HG03565 (cell line): ENCODE measurements around the gene VDAC1.
A peak's percentile ranks its signal among the peaks of the same experiment; 100 is the strongest.
"Not testable (repeated sequence)": the region's sequence is repeated elsewhere in the genome, so short reads cannot be mapped to it uniquely, and the experiment has no call there.

Experiments used
- ATAC-seq: cut with Tn5 transposase; IDR thresholded peaks from one replicate; pipeline ENCODE4 v1.9.1; 2021; ENCODE audit warnings: mild to moderate bottlenecking, moderate library complexity; ENCODE audit not compliant: unreplicated experiment

VDAC1 gene

GRCh38 chr5:133969654-133970324 lies 35.0 kb downstream of the VDAC1 start:
- no peak for ATAC-seq

GRCh38 chr5:133968204-133968980 lies 36.4 kb downstream of the VDAC1 start, which contains the start of gene C5orf15:
C5orf15 (minus strand) TSS chr5:133968625; CDS start chr5:133968584, 41 bp downstream.
- ATAC-seq = peak; percentile 94

GRCh38 chr5:133967698-133968203 lies 37.0 kb downstream of the VDAC1 start:
- no peak for ATAC-seq

GRCh38 chr5:133967124-133967523 lies 37.7 kb downstream of the VDAC1 start:
- no peak for ATAC-seq

GRCh38 chr5:133966090-133966489 lies 38.7 kb downstream of the VDAC1 start:
- no peak for ATAC-seq

- ATAC-seq = no peak
Measured at GRCh38 chr5:133963493-133964128, 41.2 kb downstream of the VDAC1 start.

- no peak for ATAC-seq
Measured at GRCh38 chr5:133962801-133963476, 41.8 kb downstream of the VDAC1 start.

- ATAC-seq = no peak
Measured at GRCh38 chr5:133962131-133962530, 42.6 kb downstream of the VDAC1 start.

GRCh38 chr5:133959643-133960042 lies 45.1 kb downstream of the VDAC1 start:
- ATAC-seq = no peak

- peak; percentile 60 for ATAC-seq
Measured at GRCh38 chr5:133957591-133957990, 47.2 kb downstream of the VDAC1 start.

- ATAC-seq = no peak
Measured at GRCh38 chr5:133957080-133957479, 47.7 kb downstream of the VDAC1 start.

- ATAC-seq = not testable (repeated sequence)
Measured at GRCh38 chr5:133956196-133956595, 48.6 kb downstream of the VDAC1 start.

- no peak for ATAC-seq
Measured at GRCh38 chr5:133953568-133954145, 51.1 kb downstream of the VDAC1 start.

GRCh38 chr5:133952729-133953567 lies 51.8 kb downstream of the VDAC1 start:
- no peak for ATAC-seq

GRCh38 chr5:133950821-133951612 lies 53.8 kb downstream of the VDAC1 start:
- no peak for ATAC-seq

GRCh38 chr5:133948721-133949120 lies 56.1 kb downstream of the VDAC1 start:
- no peak for ATAC-seq

- ATAC-seq = no peak
Measured at GRCh38 chr5:133947431-133947841, 57.3 kb downstream of the VDAC1 start.

- ATAC-seq = no peak
Measured at GRCh38 chr5:133945568-133945967, 59.2 kb downstream of the VDAC1 start.
